Measurements from ENCODE around the gene COL4A6. TPM values are rescaled to one million over a fixed set of nuclear protein-coding genes. Genes with fewer than 3 reads are reported as not detected.

Gene COL4A6
- total and polyA plus RNA-seq, 2 donors (not counting 3 experiments of a cell fraction or from before 2014, with no cell fraction given), result 0.49 to 0.62 TPM

DNA sequence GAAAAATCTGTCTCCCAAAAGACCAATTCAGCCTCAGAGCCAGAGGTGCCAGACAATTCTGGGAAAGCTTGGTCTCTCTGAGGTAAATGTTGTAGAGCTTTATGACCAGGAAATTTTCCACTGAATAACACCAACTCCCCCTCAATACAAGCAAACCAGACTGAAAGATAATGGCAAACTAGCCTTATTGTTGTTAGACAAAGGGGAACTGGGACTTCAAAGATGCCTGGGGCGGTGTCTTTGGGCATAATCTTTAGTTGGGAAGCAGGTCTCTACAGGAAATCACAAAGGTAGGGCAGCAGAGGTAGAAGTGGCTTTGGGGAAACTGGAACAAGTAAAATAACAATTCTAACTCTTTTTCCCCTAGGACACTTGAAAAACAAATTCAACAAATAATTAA lies 12.0 kb downstream of the COL4A6 start:
- CTCF ChIA-PET, result no interaction called here
- no TSS peak for BruUV-seq (replicated peaks)

More for the DNA sequence above, 12.0 kb downstream of the COL4A6 start:
- no peak for FAIRE-seq
- dilution Hi-C loops (cut with MboI; ENCODE audit: extremely low pct_ligation_motif_present, low sequenced_read_pairs) (no loop called here), intact Hi-C loops (cut with micrococcal nuclease) (no loop called here)
- H3K27me3 ChIP-seq (ENCODE audit: control insufficient read depth in 2 of 2, insufficient read depth in 2 of 2, low read length in 2 of 2), result no peaks in the 10 kb centered on the region
- POLR2A ChIA-PET, result no interaction called here
- no peak overlapping the region for H2AFZ ChIP-seq (ENCODE audit: low read depth, low read length)
- H3K27ac ChIP-seq (ENCODE audit: insufficient read depth, low read depth, low read length), result no peak overlapping the region
- no peaks in the 10 kb centered on the region for H3K4me1 ChIP-seq (ENCODE audit: control insufficient read depth, extremely low read depth, insufficient read depth, low read length)
- no peaks in the 10 kb centered on the region for H3K36me3 ChIP-seq (ENCODE audit: control insufficient read depth in 2 of 2, extremely low read depth in 1 of 2, insufficient read depth in 2 of 2, low read length in 2 of 2)
- H3K9me3 ChIP-seq (replicated peaks; ENCODE audit: control insufficient read depth, insufficient read depth, low read length), result no peaks in the 10 kb centered on the region
- no peak for DNase-seq (ENCODE audit: low read depth, low spot score)
- H3K9me1 ChIP-seq (replicated peaks; ENCODE audit: control insufficient read depth, extremely low read depth, insufficient read depth, low read length), result no peaks in the 10 kb centered on the region
- H3K9ac ChIP-seq (replicated peaks; ENCODE audit: extremely low read depth, insufficient read depth, low read length), result no peak overlapping the region
- no peaks in the 10 kb centered on the region for H3K79me2 ChIP-seq (ENCODE audit: control insufficient read depth, insufficient read depth, low read length)
- TF ChIP-seq MAX (IDR thresholded peaks at IDR 0.05; ENCODE audit: insufficient read depth, insufficient read length), result no peak
- no peak for TF ChIP-seq FOS (IDR thresholded peaks at IDR 0.05; ENCODE audit: borderline replicate concordance, insufficient read depth, low read length)
- no peak for TF ChIP-seq POLR2AphosphoS5 (IDR thresholded peaks at IDR 0.05; ENCODE audit: insufficient read depth, low read depth, low read length)
- TF ChIP-seq EZH2 (IDR thresholded peaks at IDR 0.05; ENCODE audit: borderline replicate concordance, low read depth, low read length, severe bottlenecking), result no peak
- TF ChIP-seq JUN (IDR thresholded peaks at IDR 0.05; ENCODE audit: borderline replicate concordance, insufficient read depth, insufficient read length, low read depth), result no peak
- no peak for TF ChIP-seq MYC (IDR thresholded peaks at IDR 0.05; ENCODE audit: low read depth, low read length)
- TF ChIP-seq, protein P1, sequence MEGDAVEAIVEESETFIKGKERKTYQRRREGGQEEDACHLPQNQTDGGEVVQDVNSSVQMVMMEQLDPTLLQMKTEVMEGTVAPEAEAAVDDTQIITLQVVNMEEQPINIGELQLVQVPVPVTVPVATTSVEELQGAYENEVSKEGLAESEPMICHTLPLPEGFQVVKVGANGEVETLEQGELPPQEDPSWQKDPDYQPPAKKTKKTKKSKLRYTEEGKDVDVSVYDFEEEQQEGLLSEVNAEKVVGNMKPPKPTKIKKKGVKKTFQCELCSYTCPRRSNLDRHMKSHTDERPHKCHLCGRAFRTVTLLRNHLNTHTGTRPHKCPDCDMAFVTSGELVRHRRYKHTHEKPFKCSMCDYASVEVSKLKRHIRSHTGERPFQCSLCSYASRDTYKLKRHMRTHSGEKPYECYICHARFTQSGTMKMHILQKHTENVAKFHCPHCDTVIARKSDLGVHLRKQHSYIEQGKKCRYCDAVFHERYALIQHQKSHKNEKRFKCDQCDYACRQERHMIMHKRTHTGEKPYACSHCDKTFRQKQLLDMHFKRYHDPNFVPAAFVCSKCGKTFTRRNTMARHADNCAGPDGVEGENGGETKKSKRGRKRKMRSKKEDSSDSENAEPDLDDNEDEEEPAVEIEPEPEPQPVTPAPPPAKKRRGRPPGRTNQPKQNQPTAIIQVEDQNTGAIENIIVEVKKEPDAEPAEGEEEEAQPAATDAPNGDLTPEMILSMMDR (IDR thresholded peaks at IDR 0.05; ENCODE audit: extremely low read depth in 1 of 2, insufficient read depth in 1 of 2, low read depth in 1 of 2, low read length in 2 of 2), result no peak
- TF ChIP-seq GATA2 (IDR thresholded peaks at IDR 0.05; ENCODE audit: insufficient read depth, insufficient read length, low read depth, low read length), result no peak
- no peak for TF ChIP-seq POLR2A (IDR thresholded peaks at IDR 0.05; ENCODE audit: low read depth, low read length)
- H4K20me1 ChIP-seq (replicated peaks; ENCODE audit: control insufficient read depth, extremely low read depth, insufficient read depth, low read length), result no peaks in the 10 kb centered on the region
- no peak overlapping the region for H3K4me3 ChIP-seq (replicated peaks in 1 of 3; ENCODE audit: insufficient read depth in 1 of 3, low read depth in 1 of 3, low read length in 3 of 3)
- H3K4me2 ChIP-seq (ENCODE audit: insufficient read depth, low read length), result no peak overlapping the region

Measured in endothelial cell of umbilical vein (primary cell).